Mononuclear cell (primary cell): ENCODE measurements around the gene ALDH3A2. TPM values are rescaled to one million over a fixed set of nuclear protein-coding genes. Genes with fewer than 3 reads are reported as not detected.

Source experiments
- H3K27me3 ChIP-seq: 2 replicates; pipeline ENCODE4 v1.6.0; 2011; ENCODE audit warnings: low read length, control low read depth; ENCODE audit not compliant: insufficient read depth
- H3K4me1 ChIP-seq: 2 replicates; pipeline ENCODE4 v1.5.1; 2011; ENCODE audit warnings: mild to moderate bottlenecking, low read length, control low read depth; ENCODE audit not compliant: insufficient read depth
- H3K4me3 ChIP-seq: 2 replicates; pipeline ENCODE4 v1.5.1; 2011; ENCODE audit warnings: mild to moderate bottlenecking, low read length, moderate library complexity
- H3K9me3 ChIP-seq: 2 replicates; pipeline ENCODE4 v1.5.1; 2011; ENCODE audit warnings: low read depth, mild to moderate bottlenecking, control low read depth, low read length
- total RNA-seq: library from RNA; depleted of rRNA; stranded (reverse); fragments of >200 nt; gene quantifications from one replicate; pipeline ENCODE4 v1.2.3, GENCODE V29; 2012

ALDH3A2 gene
- total RNA-seq, 1 donor: 18.9 TPM

DNA sequence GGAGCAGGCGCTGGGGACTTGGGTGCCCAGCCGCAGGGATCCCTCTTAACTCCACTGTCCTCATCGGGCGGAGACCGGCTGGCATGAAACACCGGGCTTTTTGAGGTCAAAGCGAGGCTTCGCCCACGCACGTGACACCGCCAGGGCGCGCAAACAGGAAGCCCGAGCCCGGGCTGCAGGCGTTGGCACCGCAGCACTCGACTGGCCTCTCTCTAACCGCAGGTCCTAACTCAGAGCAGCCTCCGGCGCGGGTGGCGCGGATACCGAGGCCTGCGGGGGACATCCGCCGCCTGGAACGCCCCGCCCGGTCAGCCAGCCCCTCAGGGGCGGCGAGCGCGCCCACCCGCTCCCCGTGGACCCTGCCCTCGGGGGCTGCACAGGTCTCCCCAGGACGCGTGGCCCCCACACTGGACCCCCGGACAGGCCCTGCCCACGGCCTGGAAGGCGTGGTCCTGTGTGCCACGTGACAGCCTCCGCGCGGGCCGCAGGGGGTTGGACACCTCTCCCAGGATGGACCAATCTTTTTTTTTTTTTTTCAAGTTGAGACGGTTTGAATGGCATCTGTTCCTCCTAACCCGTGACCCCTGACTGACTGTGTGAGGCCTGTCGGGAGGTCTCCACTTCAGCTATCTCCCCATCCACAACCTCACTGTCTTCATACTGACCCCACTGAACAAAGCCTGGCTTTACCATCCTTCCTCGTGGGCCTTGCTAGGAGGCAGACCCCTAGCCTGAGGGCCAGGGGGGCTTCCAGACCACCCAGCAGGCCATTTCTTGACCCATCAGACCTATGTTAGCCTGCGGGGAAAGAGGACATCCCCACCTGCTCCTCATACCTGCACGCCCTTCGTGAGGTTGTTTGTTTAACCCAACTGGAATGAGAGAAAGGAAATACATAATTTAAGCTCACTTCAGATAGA, 76.2 kb downstream of the ALDH3A2 start:
- H3K4me1 ChIP-seq: peaks cover 37% of the 10 kb centered on the region
- H3K27me3 ChIP-seq: no peaks in the 10 kb centered on the region
- H3K9me3 ChIP-seq: no peaks in the 10 kb centered on the region
- H3K4me3 ChIP-seq: peak overlapping the region; percentile 8

DNA sequence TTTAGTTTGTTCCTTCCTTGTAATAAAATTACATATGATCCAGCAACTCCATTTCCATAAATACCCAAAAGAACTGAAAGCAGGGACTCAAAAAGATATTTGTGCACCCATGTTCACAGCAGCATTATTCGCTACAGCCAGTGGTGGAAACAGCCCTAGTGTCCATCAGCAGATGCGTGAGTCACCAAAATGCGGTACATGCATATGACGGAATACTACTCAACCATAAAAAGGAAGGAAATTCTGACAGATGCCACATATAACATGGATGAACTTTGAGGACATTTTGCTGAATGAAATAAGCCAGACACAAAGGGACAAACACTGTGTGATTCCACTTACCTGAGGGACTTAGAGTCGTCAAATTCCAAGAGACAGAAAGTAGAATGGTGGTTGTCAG, 76.9 kb downstream of the ALDH3A2 start:
- Histone ChIP-seq H3K4me1 (peaks cover 34% of the 10 kb centered on the region), H3K9me3 (no peaks in the 10 kb centered on the region), H3K4me3 (no peak overlapping the region), H3K27me3 (no peaks in the 10 kb centered on the region)

DNA sequence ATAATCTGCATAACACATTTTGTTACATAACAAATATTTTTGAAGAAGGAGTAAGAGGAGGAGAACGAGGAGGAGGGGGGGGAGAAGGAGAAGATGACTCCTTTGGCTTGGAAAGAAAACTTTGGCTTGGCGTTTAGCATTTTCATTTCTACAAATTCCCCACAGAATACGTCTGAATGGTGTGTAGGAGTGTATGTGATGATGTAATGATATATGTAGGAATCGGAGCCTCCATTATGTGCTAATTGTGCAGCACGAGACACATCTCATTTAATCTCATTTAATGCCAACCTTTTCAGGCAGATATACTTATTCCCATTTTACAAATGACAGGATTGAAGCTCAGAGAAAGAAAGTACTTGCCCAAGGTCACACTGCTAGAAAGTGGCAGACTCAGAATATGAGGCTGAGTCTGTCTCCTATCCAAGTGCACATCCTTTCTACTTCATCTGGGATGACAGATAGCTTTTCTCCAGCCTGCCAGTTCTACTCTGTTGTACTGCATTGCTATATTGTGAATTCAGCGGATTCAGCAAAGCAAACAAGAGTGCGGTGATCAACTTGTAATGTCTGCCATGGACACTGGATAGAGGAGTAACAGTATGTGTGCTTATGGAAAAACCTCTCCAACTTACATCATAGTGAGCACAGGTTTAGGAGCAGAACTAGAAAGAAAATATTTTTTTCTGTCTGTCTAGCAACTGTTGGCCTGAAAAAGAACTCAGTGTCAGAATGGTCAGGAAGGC, 78.3 kb downstream of the ALDH3A2 start:
- no peaks in the 10 kb centered on the region for H3K27me3 ChIP-seq
- H3K4me1 ChIP-seq: peaks cover 43% of the 10 kb centered on the region
- H3K9me3 ChIP-seq: no peaks in the 10 kb centered on the region
- H3K4me3 ChIP-seq: no peak overlapping the region

Other genes starting within 250 kb of the ALDH3A2 start
- gene RNF112, start 237.5 kb upstream of the ALDH3A2 start, total RNA-seq: 0.21 TPM
- gene SLC47A1, start 114.9 kb upstream of the ALDH3A2 start, total RNA-seq: 0.73 TPM
- gene SLC47A2, start 67.8 kb downstream of the ALDH3A2 start, total RNA-seq: not detected
- gene ALDH3A1, start 99.5 kb downstream of the ALDH3A2 start, total RNA-seq: not detected
- 9.7 TPM for gene ULK2, start 219.2 kb downstream of the ALDH3A2 start, total RNA-seq